Measurements from ENCODE around the gene GAB1. TPM values are rescaled to one million over a fixed set of nuclear protein-coding genes. Genes with fewer than 3 reads are reported as not detected.

GAB1 gene
- total and polyA plus RNA-seq, 4 donors = 2.4 to 31.3 (median 6.9) TPM

- 87% methylated on average over 3 of the region's 3 CpGs for WGBS
- Histone ChIP-seq H3K9ac (ENCODE audit: low read depth in 1 of 2, low read length in 2 of 2) (no peak overlapping the region), H3K27ac (ENCODE audit: low read depth in 1 of 2, low read length in 2 of 2) (no peak overlapping the region), H3K27me3 (ENCODE audit: control insufficient read depth in 4 of 4, insufficient read depth in 4 of 4, low read length in 3 of 4) (no peaks in the 10 kb centered on the region), H3K4me1 (ENCODE audit: control insufficient read depth in 4 of 4, insufficient read depth in 4 of 4, low read length in 3 of 4) (no peaks in the 10 kb centered on the region), H3K9me3 (ENCODE audit: control insufficient read depth in 4 of 4, low read length in 3 of 4) (no peaks in the 10 kb centered on the region), H3K4me3 (ENCODE audit: low read depth in 1 of 3, low read length in 3 of 3) (no peak overlapping the region), H3K36me3 (ENCODE audit: control insufficient read depth in 4 of 4, insufficient read depth in 3 of 4, low read depth in 1 of 4, low read length in 3 of 4) (no peaks in the 10 kb centered on the region)
- TF ChIP-seq RXRA (IDR thresholded peaks at IDR 0.05) (no peak), HNF4G (IDR thresholded peaks at IDR 0.05) (no peak), REST (IDR thresholded peaks at IDR 0.05) (no peak), ZBTB33 (IDR thresholded peaks at IDR 0.05) (no peak), MAX (IDR thresholded peaks at IDR 0.05) (no peak), EGR1 (IDR thresholded peaks at IDR 0.05; ENCODE audit: low read depth in 2 of 2) (no peak), HNF4A (conservative IDR thresholded peaks at IDR 0.05) (no peak), RAD21 (IDR thresholded peaks at IDR 0.05) (no peak), CTCF (IDR thresholded peaks at IDR 0.05; ENCODE audit: low read depth, low read length, missing input control) (no peak), JUND (IDR thresholded peaks at IDR 0.05) (no peak), FOXA2 (IDR thresholded peaks at IDR 0.05) (no peak), NR2F2 (IDR thresholded peaks at IDR 0.05) (no peak), TAF1 (conservative IDR thresholded peaks at IDR 0.05) (no peak), FOXA1 (IDR thresholded peaks at IDR 0.05) (no peak), ATF3 (IDR thresholded peaks at IDR 0.05) (no peak), YY1 (IDR thresholded peaks at IDR 0.05) (no peak), SP1 (IDR thresholded peaks at IDR 0.05) (no peak), GABPA (IDR thresholded peaks at IDR 0.05 in 1 of 2, conservative IDR thresholded peaks at IDR 0.05 in 1 of 2) (no peak)
- no peak for DNase-seq (ENCODE audit: low spot score)
Measured at GRCh38 chr4:143311924-143312323, 24.8 kb upstream of the GAB1 start.

All from liver (tissue), 9 donors.